IMR-90 (cell line): ENCODE data around the gene ZNF521. TPM values are rescaled to one million over a fixed set of nuclear protein-coding genes. Genes with fewer than 3 reads are reported as not detected.

Source experiments
- ATAC-seq: fragments of 200-7000 bp; cut with Tn5 transposase; 2 replicates; pipeline ENCODE4 v1.9.1; 2020; ENCODE audit warnings: low read depth, mild to moderate bottlenecking, moderate library complexity
- BruUV-seq: library from RNA; stranded (reverse); fragments of 400-500 nt; replicated peaks from 2 replicates; lab custom pipeline; 2021; lab: Mats Ljungman, UMichigan
- CTCF ChIA-PET: fragments of 300-600 bp; formaldehyde crosslinking; extraction: SDS; loops from one replicate; lab custom pipeline; 2021; ENCODE audit warnings: antibody characterized with exemption; lab: Yijun Ruan, JAX
- POLR2A ChIA-PET: fragments of 300-600 bp; sonication (Branson Sonifier 250); formaldehyde crosslinking; loops from one replicate; lab custom pipeline; 2022; ENCODE audit warnings: antibody characterized with exemption; ENCODE audit not compliant: unreplicated experiment; lab: Charles Lee
- DNase-seq: peaks from one replicate; pipeline ENCODE4 v3.0.0; 2013
- H2AFZ ChIP-seq: replicated peaks from 2 replicates; pipeline ENCODE3; 2013; ENCODE audit warnings: low read length, mild to moderate bottlenecking; ENCODE audit not compliant: poor library complexity
- H2AK5ac ChIP-seq: 2 replicates; pipeline ENCODE4 v1.6.1; 2013; ENCODE audit warnings: low read depth, low read length, inconsistent platforms
- H2AK9ac ChIP-seq: replicated peaks from 2 replicates; pipeline ENCODE3; 2013; ENCODE audit warnings: mild to moderate bottlenecking, low read depth, low read length, moderate library complexity; ENCODE audit not compliant: poor library complexity
- H2BK120ac ChIP-seq: 2 replicates; pipeline ENCODE4 v1.6.1; 2013; ENCODE audit warnings: low read depth, low read length, inconsistent platforms
- H2BK15ac ChIP-seq: 3 replicates; pipeline ENCODE4 v1.6.1; 2013; ENCODE audit warnings: low read depth, low read length, inconsistent platforms
- H2BK20ac ChIP-seq: 2 replicates; pipeline ENCODE4 v1.6.1; 2013; ENCODE audit warnings: low read depth, mild to moderate bottlenecking, inconsistent platforms, low read length, moderate library complexity
- H2BK5ac ChIP-seq: 2 replicates; pipeline ENCODE4 v1.6.1; 2013; ENCODE audit warnings: mild to moderate bottlenecking, low read depth, low read length, inconsistent platforms; ENCODE audit not compliant: poor library complexity, severe bottlenecking
- H3K14ac ChIP-seq: replicated peaks from 2 replicates; pipeline ENCODE4 v1.6.1; 2013; ENCODE audit warnings: low read depth, low read length, inconsistent platforms
- H3K18ac ChIP-seq: 2 replicates; pipeline ENCODE4 v1.6.1; 2013; ENCODE audit warnings: low read depth, low read length, control low read depth
- H3K23ac ChIP-seq: 2 replicates; pipeline ENCODE4 v1.6.1; 2013; ENCODE audit warnings: low read depth, low read length, inconsistent platforms
- H3K27ac ChIP-seq: 2 replicates; pipeline ENCODE4 v1.5.1; 2013; ENCODE audit warnings: mild to moderate bottlenecking, control low read depth, low read length; ENCODE audit not compliant: insufficient read depth
- H3K27me3 ChIP-seq: 2 replicates; pipeline ENCODE4 v1.6.1; 2013; ENCODE audit warnings: low read length; ENCODE audit not compliant: control insufficient read depth, insufficient read depth
- H3K36me3 ChIP-seq: 2 replicates; pipeline ENCODE4 v1.6.1; 2013; ENCODE audit warnings: low read length, mixed read lengths; ENCODE audit not compliant: control insufficient read depth, insufficient read depth
- H3K4ac ChIP-seq: 2 replicates; pipeline ENCODE4 v1.6.1; 2013; ENCODE audit warnings: low read depth, low read length, inconsistent platforms
- H3K4me1 ChIP-seq: 2 replicates; pipeline ENCODE4 v1.6.1; 2013; ENCODE audit warnings: low read length, mixed read lengths; ENCODE audit not compliant: control insufficient read depth, insufficient read depth
- H3K4me2 ChIP-seq: 2 replicates; pipeline ENCODE4 v1.6.1; 2013; ENCODE audit warnings: low read depth, mild to moderate bottlenecking, control low read depth, low read length, moderate library complexity
- H3K4me3 ChIP-seq: 2 replicates; pipeline ENCODE4 v1.5.1; 2013; ENCODE audit warnings: low read depth, mild to moderate bottlenecking, control low read depth, low read length, moderate library complexity; ENCODE audit not compliant: insufficient read depth
- H3K56ac ChIP-seq: 2 replicates; pipeline ENCODE4 v1.6.1; 2013; ENCODE audit warnings: low read length, inconsistent platforms; ENCODE audit not compliant: insufficient read depth; ENCODE audit errors: extremely low read depth
- H3K79me1 ChIP-seq, 2 experiments: 2 replicates each; pipeline ENCODE4 v1.6.1; 2013; ENCODE audit warnings: low read length in 2 of 2, inconsistent platforms in 1 of 2, low read depth in 1 of 2
- H3K9ac ChIP-seq: 2 replicates; pipeline ENCODE4 v1.6.1; 2013; ENCODE audit warnings: low read depth, low read length, control low read depth
- H3K9me1 ChIP-seq: 2 replicates; pipeline ENCODE4 v1.6.1; 2013; ENCODE audit warnings: low read length, inconsistent platforms; ENCODE audit not compliant: insufficient read depth
- H3K9me3 ChIP-seq: 2 replicates; pipeline ENCODE4 v1.6.1; 2013; ENCODE audit warnings: low read length; ENCODE audit not compliant: control insufficient read depth, insufficient read depth
- H4K20me1 ChIP-seq: 2 replicates; pipeline ENCODE4 v1.6.1; 2013; ENCODE audit warnings: low read length, inconsistent platforms; ENCODE audit not compliant: insufficient read depth
- H4K5ac ChIP-seq: 2 replicates; pipeline ENCODE4 v1.6.1; 2013; ENCODE audit warnings: mild to moderate bottlenecking, low read depth, low read length, control low read depth
- H4K8ac ChIP-seq, 2 experiments: 2 replicates each; pipeline ENCODE4 v1.6.1; 2013; ENCODE audit warnings: low read depth in 2 of 2, low read length in 2 of 2, control low read depth in 1 of 2, inconsistent platforms in 1 of 2
- H4K91ac ChIP-seq: 2 replicates; pipeline ENCODE4 v1.6.1; 2013; ENCODE audit warnings: low read depth, low read length, inconsistent platforms; ENCODE audit not compliant: insufficient read depth
- CEBPB ChIP-seq: IDR thresholded peaks from 2 replicates; pipeline ENCODE4 v1.6.1; 2012; ENCODE audit warnings: low read depth, low read length, improper control_type of control experiment
- MAFK ChIP-seq: IDR thresholded peaks from 2 replicates; pipeline ENCODE4 v1.6.1; 2012; ENCODE audit warnings: low read depth, low read length, improper control_type of control experiment
- MAZ ChIP-seq: IDR thresholded peaks from 2 replicates; pipeline ENCODE4 v1.6.1; 2012; ENCODE audit warnings: low read depth, mild to moderate bottlenecking, low read length, improper control_type of control experiment, moderate library complexity, borderline replicate concordance
- MXI1 ChIP-seq: IDR thresholded peaks from 2 replicates; pipeline ENCODE4 v1.6.1; 2012; ENCODE audit warnings: low read depth, mild to moderate bottlenecking, low read length, moderate library complexity, borderline replicate concordance
- RFX5 ChIP-seq: IDR thresholded peaks from 2 replicates; pipeline ENCODE4 v1.8.0; 2012; ENCODE audit warnings: low read depth, mild to moderate bottlenecking, low read length, moderate library complexity
- WGBS, 2 experiments: methylation state at CpG; one replicate each; pipeline versions ENCODE4 v1.1.5 to v1.1.7; 2013; ENCODE audit warnings: missing lambda C conversion rate in 2 of 2; ENCODE audit not compliant: insufficient read length in 1 of 2; ENCODE audit errors: extremely low coverage in 2 of 2; 5-methylcytosine and 5-hydroxymethylcytosine counted together
- dilution Hi-C: fragments of 300-500 bp; cut with HindIII; formaldehyde crosslinking; loops from one replicate; pipeline ENCODE4 v1.14.3; 2018; ENCODE audit warnings: low sequenced_read_pairs; ENCODE audit not compliant: unreplicated experiment
- in situ Hi-C: fragments of 300-500 bp; cut with MboI; formaldehyde crosslinking; loops from 3 replicates; pipeline ENCODE4 v1.14.3; 2019; ENCODE audit warnings: low sequenced_read_pairs, inconsistent platforms, mixed read lengths
- intact Hi-C: fragments of 100-400 bp; cut with micrococcal nuclease; formaldehyde crosslinking; loops from 2 replicates; pipeline ENCODE4 v1.10.0; 2022
- polyA plus RNA-seq, 3 experiments: library from polyadenylated mRNA; depleted of rRNA; stranded (reverse); fragments of >200 nt; gene quantifications; 2 replicates each; pipeline ENCODE4 v1.2.3, GENCODE V29; 2012; ENCODE audit warnings: low replicate concordance in 1 of 3
- total RNA-seq: library from RNA; depleted of rRNA; stranded (reverse); fragments of >200 nt; gene quantifications from 2 replicates; pipeline ENCODE4 v1.2.3, GENCODE V29; 2012

The ZNF521 gene
- total and polyA plus RNA-seq, 2 of the 4 experiments (the other 2 are of a cell fraction) = 21.5 to 59.3 TPM

GRCh38 chr18:25341831-25342230 lies 10.1 kb downstream of the ZNF521 start (continued):
- no peak for TF ChIP-seq MAZ
- TF ChIP-seq RFX5 = no peak
- TF ChIP-seq MAFK = no peak

DNA sequence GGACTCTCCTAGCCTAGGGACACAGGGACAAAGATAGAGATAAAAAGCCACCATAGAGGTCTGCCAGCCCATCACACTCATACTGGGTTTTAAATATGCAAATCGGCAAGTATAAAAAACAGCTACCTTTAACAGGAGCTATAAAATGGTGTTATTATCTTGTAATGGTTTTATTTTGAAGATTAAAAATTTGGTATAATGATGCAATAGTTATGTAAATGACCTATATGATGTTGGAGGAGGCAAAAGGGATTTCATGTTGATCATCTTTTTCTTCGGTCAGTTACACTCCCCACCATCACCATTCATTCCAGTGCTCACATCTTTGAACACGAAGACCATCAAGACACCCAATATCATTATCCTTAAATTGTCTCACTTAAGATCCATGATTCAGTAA lies 11.2 kb downstream of the ZNF521 start:
- ChIA-PET POLR2A (no interaction called here), CTCF (no interaction called here)
- TF ChIP-seq MXI1 (no peak), CEBPB (peak; percentile 36; the same call in 1 of the 2 replicates)
- in situ Hi-C loops (no loop called here), dilution Hi-C loops (no loop called here), intact Hi-C loops (no loop called here)
- BruUV-seq = no TSS peak
- Histone ChIP-seq H2AFZ (no peak overlapping the region), H3K18ac (no peak overlapping the region), H3K79me1 (peaks cover 13 to 44% of the 10 kb centered on the region in 2 experiments; a peak in 3 of 4 replicates), H3K23ac (no peak overlapping the region), H4K8ac (no peak overlapping the region), H2BK15ac (no peak overlapping the region), H3K9me1 (no peaks in the 10 kb centered on the region), H2BK5ac (no peak overlapping the region), H4K91ac (no peak overlapping the region), H3K14ac (no peak overlapping the region), H2AK5ac (no peak overlapping the region), H3K4me2 (no peak overlapping the region), H3K56ac (no peak overlapping the region), H2BK20ac (no peak overlapping the region), H3K27me3 (no peaks in the 10 kb centered on the region), H4K5ac (no peak overlapping the region), H3K36me3 (no peaks in the 10 kb centered on the region), H3K4ac (no peak overlapping the region), H4K20me1 (peaks cover 11% of the 10 kb centered on the region; the same call in 1 of the 2 replicates), H2AK9ac (no peak overlapping the region), H3K4me1 (peaks cover 2% of the 10 kb centered on the region; the same call in 1 of the 2 replicates), H3K9me3 (no peaks in the 10 kb centered on the region), H2BK120ac (no peak overlapping the region), H3K9ac (no peak overlapping the region), H3K4me3 (no peak overlapping the region), H3K27ac (no peak overlapping the region)
- DNase-seq (no peak), ATAC-seq (no peak)
- WGBS, 2 experiments = no CpG with 5 or more reads among the region's 3 CpGs
